ENCODE measurements around the gene CAMKK2. TPM values are rescaled to one million over a fixed set of nuclear protein-coding genes. Genes with fewer than 3 reads are reported as not detected.

CAMKK2 gene
- total RNA-seq, 4 donors from 2014 or later, result 34.1 to 38.4 (median 36.3) TPM

DNA sequence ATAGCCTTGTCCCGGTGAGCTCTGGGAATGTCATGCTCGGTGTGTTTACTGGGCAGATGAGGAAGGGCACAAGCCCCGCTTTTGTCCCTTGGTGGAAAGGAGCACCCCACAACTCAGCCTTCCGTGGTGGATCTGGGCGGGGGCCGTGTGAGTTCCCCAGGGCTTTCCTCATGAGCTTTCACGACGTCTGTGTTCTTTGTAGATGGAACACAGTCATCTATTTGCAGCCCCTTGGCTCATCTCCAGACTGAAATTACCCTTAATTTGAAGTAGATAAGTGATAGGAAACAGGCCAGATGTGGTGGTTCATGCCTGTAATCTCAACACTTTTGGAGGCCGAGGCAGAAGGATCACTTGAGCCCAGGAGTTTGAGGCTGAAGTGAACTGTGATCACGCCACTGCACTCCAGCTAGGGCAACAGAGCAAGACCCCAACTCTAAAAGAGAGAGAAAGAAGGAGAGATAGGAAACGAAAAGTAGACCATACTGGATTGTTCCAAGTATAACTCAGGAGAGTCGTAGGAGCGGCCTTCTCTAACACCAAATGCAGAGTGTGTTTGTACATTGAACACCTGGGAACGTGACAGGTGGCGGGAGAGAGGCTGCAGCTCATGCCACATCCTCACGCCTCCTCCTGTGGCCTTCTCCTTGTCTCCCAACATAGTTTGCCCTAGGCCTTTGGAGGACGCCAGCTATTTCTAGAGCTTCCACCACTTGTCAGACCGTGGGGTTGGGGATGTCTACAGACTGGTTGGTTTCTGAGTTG is 77.7 kb downstream of the CAMKK2 start:
- intact Hi-C loops (cut with DNase I), result no loop called here
- 92 to 93% methylated on average over 18 of the region's 18 CpGs for WGBS, 2 donors
- TF ChIP-seq POLR2A (IDR thresholded peaks at IDR 0.05), result no peak
- TF ChIP-seq, protein P1, sequence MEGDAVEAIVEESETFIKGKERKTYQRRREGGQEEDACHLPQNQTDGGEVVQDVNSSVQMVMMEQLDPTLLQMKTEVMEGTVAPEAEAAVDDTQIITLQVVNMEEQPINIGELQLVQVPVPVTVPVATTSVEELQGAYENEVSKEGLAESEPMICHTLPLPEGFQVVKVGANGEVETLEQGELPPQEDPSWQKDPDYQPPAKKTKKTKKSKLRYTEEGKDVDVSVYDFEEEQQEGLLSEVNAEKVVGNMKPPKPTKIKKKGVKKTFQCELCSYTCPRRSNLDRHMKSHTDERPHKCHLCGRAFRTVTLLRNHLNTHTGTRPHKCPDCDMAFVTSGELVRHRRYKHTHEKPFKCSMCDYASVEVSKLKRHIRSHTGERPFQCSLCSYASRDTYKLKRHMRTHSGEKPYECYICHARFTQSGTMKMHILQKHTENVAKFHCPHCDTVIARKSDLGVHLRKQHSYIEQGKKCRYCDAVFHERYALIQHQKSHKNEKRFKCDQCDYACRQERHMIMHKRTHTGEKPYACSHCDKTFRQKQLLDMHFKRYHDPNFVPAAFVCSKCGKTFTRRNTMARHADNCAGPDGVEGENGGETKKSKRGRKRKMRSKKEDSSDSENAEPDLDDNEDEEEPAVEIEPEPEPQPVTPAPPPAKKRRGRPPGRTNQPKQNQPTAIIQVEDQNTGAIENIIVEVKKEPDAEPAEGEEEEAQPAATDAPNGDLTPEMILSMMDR (IDR thresholded peaks at IDR 0.05), result no peak
- Histone ChIP-seq H3K4me1 (no peaks in the 10 kb centered on the region), H3K36me3 (no peaks in the 10 kb centered on the region), H3K27me3 (no peaks in the 10 kb centered on the region), H3K9me3 (no peaks in the 10 kb centered on the region), H3K27ac (no peak overlapping the region), H3K4me3 (replicated peaks in 1 of 3) (no peak overlapping the region)
- no peak for DNase-seq

DNA sequence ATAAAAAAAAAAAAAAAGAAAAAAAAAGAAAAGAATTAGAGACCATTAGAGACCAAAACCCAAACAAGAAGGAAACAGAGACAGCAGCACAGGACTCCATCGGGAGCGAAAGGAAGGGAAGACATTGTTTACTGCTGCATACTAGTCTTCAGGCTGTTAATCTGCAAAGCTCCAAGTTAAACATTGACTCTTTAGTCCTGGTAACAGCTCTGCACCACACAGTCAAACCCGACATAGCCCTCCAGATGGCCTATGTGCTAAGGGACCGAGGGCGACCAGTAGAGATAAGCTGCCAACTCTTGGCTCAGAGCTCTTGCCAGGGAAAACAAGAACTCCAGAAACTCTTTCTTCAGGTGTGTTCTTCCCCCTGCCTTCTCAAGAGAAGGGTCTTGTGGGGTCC is 78.7 kb downstream of the CAMKK2 start:
- DNase-seq, result no peak
- no peaks in the 10 kb centered on the region for H3K9me3 ChIP-seq
- H3K27ac ChIP-seq, result no peak overlapping the region
- WGBS, 2 donors, result 86 to 87% methylated on average over 5 of the region's 5 CpGs
- H3K4me1 ChIP-seq, result no peaks in the 10 kb centered on the region
- no peaks in the 10 kb centered on the region for H3K36me3 ChIP-seq
- intact Hi-C loops (cut with DNase I), result no loop called here
- TF ChIP-seq, protein P1 (IDR thresholded peaks at IDR 0.05), result no peak
- TF ChIP-seq POLR2A (IDR thresholded peaks at IDR 0.05), result no peak
- H3K4me3 ChIP-seq (replicated peaks in 1 of 3), result no peak overlapping the region
- H3K27me3 ChIP-seq, result no peaks in the 10 kb centered on the region

DNA sequence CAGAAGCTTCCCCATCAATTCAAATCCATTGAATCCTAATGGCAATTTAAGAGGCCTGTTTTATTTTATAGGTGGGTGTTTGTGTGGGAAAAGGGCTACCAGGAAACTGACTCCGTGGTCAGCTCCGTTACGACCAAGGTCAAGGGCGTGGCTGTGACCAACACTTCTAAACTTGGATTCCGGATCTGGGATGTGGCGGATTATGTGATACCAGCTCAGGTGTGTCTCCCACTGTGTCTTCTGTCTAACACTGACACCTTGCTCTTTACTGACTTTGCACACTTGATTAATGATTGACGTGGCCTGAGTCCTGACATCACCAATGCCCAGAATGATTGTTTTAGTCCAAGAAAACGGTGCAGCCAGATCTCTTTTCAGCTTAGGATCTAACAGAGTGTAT is 79.4 kb downstream of the CAMKK2 start:
- H3K36me3 ChIP-seq, result no peaks in the 10 kb centered on the region
- intact Hi-C loops (cut with DNase I), result no loop called here

DNA sequence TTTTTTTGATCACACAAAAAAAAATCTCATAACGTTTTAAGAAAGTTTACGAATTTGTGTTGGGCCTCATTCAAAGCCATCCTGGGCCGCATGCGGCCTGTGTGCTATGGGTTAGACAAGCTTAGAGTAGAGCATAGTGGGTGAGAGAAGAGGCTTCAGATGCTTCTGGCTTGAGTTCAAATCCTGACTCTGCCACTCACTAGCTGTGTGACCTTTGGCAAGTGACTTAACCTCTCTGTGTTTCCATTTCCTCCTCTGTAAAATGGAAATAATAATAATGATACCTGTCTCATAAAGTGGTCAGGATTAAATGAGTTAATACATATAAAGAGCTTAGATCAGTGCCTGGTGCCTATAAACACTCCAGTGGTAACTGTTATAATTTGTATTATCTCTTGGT is 80.4 kb downstream of the CAMKK2 start:
- H3K4me1 ChIP-seq, result peaks cover 0 to 3% of the 10 kb centered on the region in 2 donors
- H3K9me3 ChIP-seq, result no peaks in the 10 kb centered on the region
- no peaks in the 10 kb centered on the region for H3K27me3 ChIP-seq
- intact Hi-C loops (cut with DNase I), result no loop called here
- no peaks in the 10 kb centered on the region for H3K36me3 ChIP-seq
- TF ChIP-seq, protein P1 (IDR thresholded peaks at IDR 0.05), result no peak
- H3K4me3 ChIP-seq (replicated peaks in 1 of 3), result no peak overlapping the region
- 95 to 97% methylated on average over 4 of the region's 4 CpGs for WGBS, 2 donors
- H3K27ac ChIP-seq, result no peak overlapping the region
- no peak for DNase-seq

More for the DNA sequence above, 79.4 kb downstream of the CAMKK2 start:
- Histone ChIP-seq H3K4me1 (no peaks in the 10 kb centered on the region), H3K27ac (no peak overlapping the region), H3K4me3 (replicated peaks in 1 of 3) (no peak overlapping the region), H3K27me3 (no peaks in the 10 kb centered on the region), H3K9me3 (no peaks in the 10 kb centered on the region)
- no peak for TF ChIP-seq POLR2A (IDR thresholded peaks at IDR 0.05)
- TF ChIP-seq, protein P1 (IDR thresholded peaks at IDR 0.05), result no peak
- 83 to 95% methylated on average over 8 of the region's 8 CpGs for WGBS, 2 donors
- DNase-seq, result no peak

DNA sequence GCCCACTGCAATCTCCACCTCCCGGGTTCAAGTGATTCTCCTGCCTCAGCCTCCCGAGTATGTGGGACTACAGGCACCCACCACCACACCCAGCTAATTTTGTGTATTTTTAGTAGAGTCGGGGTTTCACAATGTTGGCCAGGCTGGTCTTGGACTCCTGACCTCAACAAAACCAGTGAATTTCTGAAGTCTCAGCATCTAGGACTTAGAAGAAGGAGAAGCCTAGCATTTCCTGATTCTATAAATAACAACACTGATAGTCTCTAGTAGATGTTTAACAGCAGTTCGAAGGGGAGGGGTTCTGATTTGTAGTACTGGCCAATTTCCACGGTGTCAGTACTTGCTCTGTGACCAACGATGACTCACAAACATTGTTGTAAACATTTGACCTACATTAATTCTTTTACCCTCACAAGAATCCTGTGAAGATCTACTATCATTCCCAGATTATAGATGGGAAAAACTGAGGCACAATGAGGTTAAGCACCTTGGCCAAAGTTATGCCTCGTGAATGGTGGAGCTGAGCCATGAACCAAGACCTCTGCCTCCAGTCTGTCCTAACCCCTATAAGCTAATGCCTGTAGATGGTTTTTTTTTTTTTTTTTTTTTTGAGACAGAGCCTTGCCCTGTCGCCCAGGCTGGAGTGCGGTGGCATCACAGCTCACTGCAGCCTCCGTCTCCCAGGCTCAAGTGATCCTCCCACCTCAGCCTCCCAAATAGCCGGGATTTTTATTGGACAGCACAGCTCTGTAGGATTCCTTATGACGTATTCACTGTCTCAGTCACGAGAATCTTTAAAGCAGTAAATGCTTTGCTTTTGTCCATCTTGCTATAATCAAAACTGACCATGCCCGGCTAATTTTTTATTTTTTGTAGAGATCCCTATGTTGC is 81.4 kb downstream of the CAMKK2 start:
- Histone ChIP-seq H3K27me3 (no peaks in the 10 kb centered on the region), H3K27ac (peak overlapping the region in 1 of 3 donors; percentile 40), H3K9me3 (no peaks in the 10 kb centered on the region), H3K4me1 (peaks cover 6 to 12% of the 10 kb centered on the region in 2 donors), H3K36me3 (no peaks in the 10 kb centered on the region), H3K4me3 (replicated peaks in 1 of 3) (no peak overlapping the region)
- 74 to 84% methylated on average over 14 of the region's 14 CpGs for WGBS, 2 donors
- no peak for DNase-seq
- intact Hi-C loops (cut with DNase I), result no loop called here
- TF ChIP-seq POLR2A (IDR thresholded peaks at IDR 0.05), result no peak
- TF ChIP-seq, protein P1 (IDR thresholded peaks at IDR 0.05), result no peak

Data from thyroid gland (tissue), 4 donors.